Measurements from ENCODE around the gene NHEJ1.

The NHEJ1 gene

DNA sequence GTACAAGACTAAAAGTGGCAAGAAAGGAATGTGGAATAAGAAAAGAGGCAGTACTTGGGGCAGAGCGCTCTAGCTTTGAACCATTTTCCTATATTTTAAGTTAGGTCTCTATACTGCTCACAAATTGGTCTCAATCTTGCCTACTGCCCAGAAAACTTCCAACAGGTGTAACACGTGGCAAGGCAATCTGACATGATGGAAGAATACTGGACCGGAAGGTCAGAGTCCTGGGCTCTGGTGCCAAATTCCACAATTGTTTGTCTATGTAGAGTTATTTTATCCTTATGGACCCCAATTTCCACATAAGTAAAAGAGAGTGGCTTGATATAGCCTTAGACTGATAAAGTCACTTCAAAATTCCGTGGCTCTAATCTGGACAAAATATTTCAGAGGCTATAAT lies 28.9 kb downstream of the NHEJ1 start:
- Histone ChIP-seq H4K20me1 (ENCODE audit: insufficient read depth, low read length) (no peaks in the 10 kb centered on the region), H3K9ac (ENCODE audit: low read length) (no peak overlapping the region), H3K79me2 (ENCODE audit: insufficient read depth, low read length) (no peaks in the 10 kb centered on the region), H3K27me3 (ENCODE audit: insufficient read depth, low read length) (no peaks in the 10 kb centered on the region), H3K9me2 (ENCODE audit: low read depth, low read length) (no peaks in the 10 kb centered on the region), H2AFZ (ENCODE audit: low read length) (no peak overlapping the region), H3K27ac (ENCODE audit: low read depth, low read length, poor library complexity, severe bottlenecking) (no peak overlapping the region), H3K4me2 (ENCODE audit: low read length) (no peak overlapping the region), H3K4me3 (ENCODE audit: low read depth, low read length, poor library complexity, severe bottlenecking) (no peak overlapping the region), H3K9me3 (ENCODE audit: low read length) (no peaks in the 10 kb centered on the region), H3K36me3 (ENCODE audit: insufficient read depth, low read length) (no peaks in the 10 kb centered on the region), H3F3A (ENCODE audit: insufficient read depth, low read length) (no peaks in the 10 kb centered on the region), H3K4me1 (ENCODE audit: insufficient read depth, low read length, severe bottlenecking) (no peaks in the 10 kb centered on the region)
- TF ChIP-seq EZH2 (IDR thresholded peaks at IDR 0.05; ENCODE audit: borderline replicate concordance, low read length): no peak
- TF ChIP-seq, protein P1, sequence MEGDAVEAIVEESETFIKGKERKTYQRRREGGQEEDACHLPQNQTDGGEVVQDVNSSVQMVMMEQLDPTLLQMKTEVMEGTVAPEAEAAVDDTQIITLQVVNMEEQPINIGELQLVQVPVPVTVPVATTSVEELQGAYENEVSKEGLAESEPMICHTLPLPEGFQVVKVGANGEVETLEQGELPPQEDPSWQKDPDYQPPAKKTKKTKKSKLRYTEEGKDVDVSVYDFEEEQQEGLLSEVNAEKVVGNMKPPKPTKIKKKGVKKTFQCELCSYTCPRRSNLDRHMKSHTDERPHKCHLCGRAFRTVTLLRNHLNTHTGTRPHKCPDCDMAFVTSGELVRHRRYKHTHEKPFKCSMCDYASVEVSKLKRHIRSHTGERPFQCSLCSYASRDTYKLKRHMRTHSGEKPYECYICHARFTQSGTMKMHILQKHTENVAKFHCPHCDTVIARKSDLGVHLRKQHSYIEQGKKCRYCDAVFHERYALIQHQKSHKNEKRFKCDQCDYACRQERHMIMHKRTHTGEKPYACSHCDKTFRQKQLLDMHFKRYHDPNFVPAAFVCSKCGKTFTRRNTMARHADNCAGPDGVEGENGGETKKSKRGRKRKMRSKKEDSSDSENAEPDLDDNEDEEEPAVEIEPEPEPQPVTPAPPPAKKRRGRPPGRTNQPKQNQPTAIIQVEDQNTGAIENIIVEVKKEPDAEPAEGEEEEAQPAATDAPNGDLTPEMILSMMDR (IDR thresholded peaks at IDR 0.05; ENCODE audit: low read length): no peak

DNA sequence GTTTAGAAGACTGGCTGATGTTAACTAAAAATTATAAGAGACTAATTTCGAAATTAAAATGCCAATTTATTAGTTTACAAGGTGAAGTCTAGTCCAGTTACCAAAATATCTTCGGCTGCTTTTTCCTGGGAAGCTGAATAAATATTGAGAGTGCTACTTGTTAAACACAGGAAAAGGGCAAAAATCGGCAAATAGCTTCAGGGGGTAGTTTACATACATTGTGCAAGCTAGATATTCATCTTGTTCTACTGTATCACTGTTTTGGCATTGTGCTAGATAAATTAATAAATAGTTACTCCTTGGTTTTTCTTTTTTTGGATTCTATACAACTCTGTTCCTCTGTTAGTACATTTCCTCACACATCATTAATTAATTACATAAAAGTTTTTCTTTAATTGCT lies 29.3 kb downstream of the NHEJ1 start:
- H3K4me1 ChIP-seq (ENCODE audit: insufficient read depth, low read length, severe bottlenecking): no peaks in the 10 kb centered on the region
- H3K4me3 ChIP-seq (ENCODE audit: low read depth, low read length, poor library complexity, severe bottlenecking): no peak overlapping the region
- no peaks in the 10 kb centered on the region for H4K20me1 ChIP-seq (ENCODE audit: insufficient read depth, low read length)
- no peak for TF ChIP-seq EZH2 (IDR thresholded peaks at IDR 0.05; ENCODE audit: borderline replicate concordance, low read length)
- TF ChIP-seq, protein P1 (IDR thresholded peaks at IDR 0.05; ENCODE audit: low read length): no peak
- no peak overlapping the region for H3K4me2 ChIP-seq (ENCODE audit: low read length)
- no peaks in the 10 kb centered on the region for H3K27me3 ChIP-seq (ENCODE audit: insufficient read depth, low read length)
- no peaks in the 10 kb centered on the region for H3K9me3 ChIP-seq (ENCODE audit: low read length)
- H2AFZ ChIP-seq (ENCODE audit: low read length): no peak overlapping the region
- H3F3A ChIP-seq (ENCODE audit: insufficient read depth, low read length): no peaks in the 10 kb centered on the region
- no peaks in the 10 kb centered on the region for H3K79me2 ChIP-seq (ENCODE audit: insufficient read depth, low read length)
- H3K9ac ChIP-seq (ENCODE audit: low read length): no peak overlapping the region
- no peaks in the 10 kb centered on the region for H3K9me2 ChIP-seq (ENCODE audit: low read depth, low read length)
- no peak overlapping the region for H3K27ac ChIP-seq (ENCODE audit: low read depth, low read length, poor library complexity, severe bottlenecking)
- H3K36me3 ChIP-seq (ENCODE audit: insufficient read depth, low read length): no peaks in the 10 kb centered on the region

DNA sequence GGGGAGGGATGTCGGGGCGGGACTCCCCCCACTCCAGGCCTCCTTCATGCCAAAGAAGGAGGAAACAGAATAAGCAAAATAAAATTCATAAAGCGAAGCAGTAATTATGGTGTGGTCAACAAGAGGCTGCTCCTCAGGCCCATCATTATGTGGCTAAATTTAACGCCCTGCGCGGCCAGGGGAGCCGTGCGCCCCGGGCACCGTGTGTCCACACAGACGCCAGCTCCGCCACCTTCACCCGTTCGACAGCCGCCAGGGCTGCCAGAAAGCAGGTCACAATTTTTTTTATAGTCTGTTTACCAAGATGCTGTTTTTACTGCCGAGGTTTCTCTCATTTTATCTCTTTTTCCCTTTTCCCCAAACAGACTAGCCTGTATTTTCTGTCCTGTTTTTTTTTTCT lies 31.0 kb downstream of the NHEJ1 start:
- H3K9me2 ChIP-seq (ENCODE audit: low read depth, low read length): no peaks in the 10 kb centered on the region

More for the DNA sequence above, 31.0 kb downstream of the NHEJ1 start:
- Histone ChIP-seq H3K9ac (ENCODE audit: low read length) (no peak overlapping the region), H3K4me2 (ENCODE audit: low read length) (no peak overlapping the region), H3K9me3 (ENCODE audit: low read length) (no peaks in the 10 kb centered on the region), H2AFZ (ENCODE audit: low read length) (no peak overlapping the region), H4K20me1 (ENCODE audit: insufficient read depth, low read length) (no peaks in the 10 kb centered on the region), H3K4me1 (ENCODE audit: insufficient read depth, low read length, severe bottlenecking) (no peaks in the 10 kb centered on the region), H3K27ac (ENCODE audit: low read depth, low read length, poor library complexity, severe bottlenecking) (no peak overlapping the region), H3K27me3 (ENCODE audit: insufficient read depth, low read length) (no peaks in the 10 kb centered on the region), H3F3A (ENCODE audit: insufficient read depth, low read length) (no peaks in the 10 kb centered on the region), H3K36me3 (ENCODE audit: insufficient read depth, low read length) (no peaks in the 10 kb centered on the region), H3K79me2 (ENCODE audit: insufficient read depth, low read length) (no peaks in the 10 kb centered on the region), H3K4me3 (ENCODE audit: low read depth, low read length, poor library complexity, severe bottlenecking) (no peak overlapping the region)
- TF ChIP-seq EZH2 (IDR thresholded peaks at IDR 0.05; ENCODE audit: borderline replicate concordance, low read length): no peak
- TF ChIP-seq, protein P1 (IDR thresholded peaks at IDR 0.05; ENCODE audit: low read length): no peak

All from OCI-LY1 (cell line).